ENCODE measurements around the gene RBPJ. TPM values are rescaled to one million over a fixed set of nuclear protein-coding genes. Genes with fewer than 3 reads are reported as not detected.

RBPJ gene
- total and polyA plus RNA-seq, 2 experiments from 2014 or later: 73.7 to 74.5 TPM

- 50% methylated on average over 4 of the region's 4 CpGs for WGBS (ENCODE audit: low lambda C conversion rate, missing lambda C conversion rate)
- Histone ChIP-seq H3K4me2 (peak overlapping the region; percentile 41), H3K4me3 (no peak overlapping the region), H4K20me1 (ENCODE audit: insufficient read depth, poor library complexity, severe bottlenecking) (peaks cover 95% of the 10 kb centered on the region), H3K9me2 (replicated peaks; ENCODE audit: insufficient read depth) (no peaks in the 10 kb centered on the region), H3K9me3 (ENCODE audit: low read depth) (no peaks in the 10 kb centered on the region), H3K4me1 (ENCODE audit: insufficient read depth) (peaks cover 18% of the 10 kb centered on the region), H2AFZ (no peak overlapping the region), H3K36me3 (replicated peaks; ENCODE audit: insufficient read depth, low read depth) (no peaks in the 10 kb centered on the region), H3K27ac (peak overlapping the region; percentile 19), H3K27me3 (no peaks in the 10 kb centered on the region), H3K79me2 (peaks cover 99% of the 10 kb centered on the region)
- TF ChIP-seq, protein P1, sequence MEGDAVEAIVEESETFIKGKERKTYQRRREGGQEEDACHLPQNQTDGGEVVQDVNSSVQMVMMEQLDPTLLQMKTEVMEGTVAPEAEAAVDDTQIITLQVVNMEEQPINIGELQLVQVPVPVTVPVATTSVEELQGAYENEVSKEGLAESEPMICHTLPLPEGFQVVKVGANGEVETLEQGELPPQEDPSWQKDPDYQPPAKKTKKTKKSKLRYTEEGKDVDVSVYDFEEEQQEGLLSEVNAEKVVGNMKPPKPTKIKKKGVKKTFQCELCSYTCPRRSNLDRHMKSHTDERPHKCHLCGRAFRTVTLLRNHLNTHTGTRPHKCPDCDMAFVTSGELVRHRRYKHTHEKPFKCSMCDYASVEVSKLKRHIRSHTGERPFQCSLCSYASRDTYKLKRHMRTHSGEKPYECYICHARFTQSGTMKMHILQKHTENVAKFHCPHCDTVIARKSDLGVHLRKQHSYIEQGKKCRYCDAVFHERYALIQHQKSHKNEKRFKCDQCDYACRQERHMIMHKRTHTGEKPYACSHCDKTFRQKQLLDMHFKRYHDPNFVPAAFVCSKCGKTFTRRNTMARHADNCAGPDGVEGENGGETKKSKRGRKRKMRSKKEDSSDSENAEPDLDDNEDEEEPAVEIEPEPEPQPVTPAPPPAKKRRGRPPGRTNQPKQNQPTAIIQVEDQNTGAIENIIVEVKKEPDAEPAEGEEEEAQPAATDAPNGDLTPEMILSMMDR (IDR thresholded peaks at IDR 0.05; ENCODE audit: poor library complexity): peak; percentile 68
- no peak for TF ChIP-seq EZH2phosphoT487 (IDR thresholded peaks at IDR 0.05; ENCODE audit: low read depth, severe bottlenecking, unreplicated experiment)
- peak; percentile 78 for DNase-seq (ENCODE audit: low spot score)
Observed at GRCh38 chr4:26330186-26330787, 9.5 kb downstream of the RBPJ start.

- TF ChIP-seq, protein P1 (IDR thresholded peaks at IDR 0.05; ENCODE audit: poor library complexity): no peak
- TF ChIP-seq EZH2phosphoT487 (IDR thresholded peaks at IDR 0.05; ENCODE audit: low read depth, severe bottlenecking, unreplicated experiment) (no peak), EZH2 (IDR thresholded peaks at IDR 0.05; ENCODE audit: borderline replicate concordance) (no peak)
- Histone ChIP-seq H2AFZ (no peak overlapping the region), H3K4me1 (ENCODE audit: insufficient read depth) (peaks cover 18% of the 10 kb centered on the region), H3K36me3 (replicated peaks; ENCODE audit: insufficient read depth, low read depth) (no peaks in the 10 kb centered on the region), H3K79me2 (peaks cover 99% of the 10 kb centered on the region), H3K27ac (peak overlapping the region; percentile 19), H4K20me1 (ENCODE audit: insufficient read depth, poor library complexity, severe bottlenecking) (peaks cover 95% of the 10 kb centered on the region), H3K9me2 (replicated peaks; ENCODE audit: insufficient read depth) (no peaks in the 10 kb centered on the region), H3K27me3 (no peaks in the 10 kb centered on the region), H3K4me2 (peak overlapping the region; percentile 41), H3K9me3 (ENCODE audit: low read depth) (no peaks in the 10 kb centered on the region), H3K4me3 (no peak overlapping the region)
- DNase-seq (ENCODE audit: low spot score): peak; percentile 17
- 56% methylated on average over 6 of the region's 6 CpGs for WGBS (ENCODE audit: low lambda C conversion rate, missing lambda C conversion rate)
Observed at GRCh38 chr4:26330946-26331345, 10.1 kb downstream of the RBPJ start.

GRCh38 chr4:26331380-26331950 lies 10.7 kb downstream of the RBPJ start:
- Histone ChIP-seq H3K9me2 (replicated peaks; ENCODE audit: insufficient read depth) (no peaks in the 10 kb centered on the region), H3K79me2 (peaks cover 99% of the 10 kb centered on the region), H3K27ac (peak overlapping the region; percentile 14), H4K20me1 (ENCODE audit: insufficient read depth, poor library complexity, severe bottlenecking) (peaks cover 94% of the 10 kb centered on the region), H3K4me1 (ENCODE audit: insufficient read depth) (peaks cover 18% of the 10 kb centered on the region), H3K9me3 (ENCODE audit: low read depth) (no peaks in the 10 kb centered on the region), H2AFZ (no peak overlapping the region), H3K4me3 (no peak overlapping the region), H3K36me3 (replicated peaks; ENCODE audit: insufficient read depth, low read depth) (no peaks in the 10 kb centered on the region), H3K4me2 (peak overlapping the region; percentile 41), H3K27me3 (no peaks in the 10 kb centered on the region)
- TF ChIP-seq EZH2phosphoT487 (IDR thresholded peaks at IDR 0.05; ENCODE audit: low read depth, severe bottlenecking, unreplicated experiment) (no peak), EZH2 (IDR thresholded peaks at IDR 0.05; ENCODE audit: borderline replicate concordance) (no peak)
- TF ChIP-seq, protein P1 (IDR thresholded peaks at IDR 0.05; ENCODE audit: poor library complexity): no peak
- 70% methylated on average over 7 of the region's 7 CpGs for WGBS (ENCODE audit: low lambda C conversion rate, missing lambda C conversion rate)
- DNase-seq (ENCODE audit: low spot score): no peak
